PC-9 (cell line): ENCODE data around the gene APCDD1.

Experiments used
- EZH2 ChIP-seq: fragments of 200-600 bp; sonication (generic); IDR thresholded peaks from 2 replicates; pipeline ENCODE4 v1.8.0; 2017; ENCODE audit warnings: antibody characterized with exemption, low read depth
- TF ChIP-seq, protein P1 (sequence below): fragments of 200-600 bp; sonication (generic); conservative IDR thresholded peaks from 2 replicates; pipeline ENCODE4 v1.6.1; 2017; ENCODE audit warnings: mixed run types, antibody characterized with exemption, mild to moderate bottlenecking, moderate library complexity

DNA sequence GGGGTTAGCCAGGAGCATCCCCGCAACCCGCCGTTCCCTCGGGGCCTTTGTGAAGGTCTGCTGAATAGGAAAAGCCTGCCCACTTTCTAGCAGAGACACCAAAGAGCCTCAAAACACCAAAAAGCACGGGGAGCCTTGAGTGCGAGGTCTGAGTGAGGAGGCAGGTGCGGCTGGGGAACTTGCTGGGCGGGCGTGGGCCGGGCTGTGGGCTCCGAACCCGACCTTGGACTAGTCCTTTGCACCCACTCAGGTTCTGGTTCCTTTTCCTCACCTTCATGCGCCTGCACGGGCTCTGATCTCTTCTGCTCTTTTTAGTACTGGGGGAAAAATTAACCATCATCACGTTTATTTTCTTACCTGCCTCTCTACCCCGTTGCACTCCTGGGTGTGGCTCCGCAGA lies 19.9 kb downstream of the APCDD1 start:
- TF ChIP-seq, protein P1, sequence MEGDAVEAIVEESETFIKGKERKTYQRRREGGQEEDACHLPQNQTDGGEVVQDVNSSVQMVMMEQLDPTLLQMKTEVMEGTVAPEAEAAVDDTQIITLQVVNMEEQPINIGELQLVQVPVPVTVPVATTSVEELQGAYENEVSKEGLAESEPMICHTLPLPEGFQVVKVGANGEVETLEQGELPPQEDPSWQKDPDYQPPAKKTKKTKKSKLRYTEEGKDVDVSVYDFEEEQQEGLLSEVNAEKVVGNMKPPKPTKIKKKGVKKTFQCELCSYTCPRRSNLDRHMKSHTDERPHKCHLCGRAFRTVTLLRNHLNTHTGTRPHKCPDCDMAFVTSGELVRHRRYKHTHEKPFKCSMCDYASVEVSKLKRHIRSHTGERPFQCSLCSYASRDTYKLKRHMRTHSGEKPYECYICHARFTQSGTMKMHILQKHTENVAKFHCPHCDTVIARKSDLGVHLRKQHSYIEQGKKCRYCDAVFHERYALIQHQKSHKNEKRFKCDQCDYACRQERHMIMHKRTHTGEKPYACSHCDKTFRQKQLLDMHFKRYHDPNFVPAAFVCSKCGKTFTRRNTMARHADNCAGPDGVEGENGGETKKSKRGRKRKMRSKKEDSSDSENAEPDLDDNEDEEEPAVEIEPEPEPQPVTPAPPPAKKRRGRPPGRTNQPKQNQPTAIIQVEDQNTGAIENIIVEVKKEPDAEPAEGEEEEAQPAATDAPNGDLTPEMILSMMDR: no peak
- TF ChIP-seq EZH2: no peak
